Occipital lobe (tissue), 2 donors: ENCODE data around the gene SYNJ2. TPM values are rescaled to one million over a fixed set of nuclear protein-coding genes. Genes with fewer than 3 reads are reported as not detected.
"Not testable (repeated sequence)": the region's sequence is repeated elsewhere in the genome, so short reads cannot be mapped to it uniquely, and the experiment has no call there.

Source experiments
- DNase-seq: peaks from one replicate; lab custom pipeline; 2025; lab: John Stamatoyannopoulos, UW
- total RNA-seq: library from RNA; depleted of rRNA; stranded (reverse); fragments of >200 nt; gene quantifications from one replicate; pipeline ENCODE4 v1.2.3, GENCODE V29; 2014

The SYNJ2 gene
- 7.2 TPM for total RNA-seq

- DNase-seq = peak; percentile 55
Observed at GRCh38 chr6:157981395-157982101, at the start of gene SYNJ2. Gene SYNJ2 (plus strand): TSS chr6:157981863. CDS start chr6:157981962, 99 bp downstream.

- no peak for DNase-seq
Observed at GRCh38 chr6:157935786-157936185, 45.9 kb upstream of the SYNJ2 start.

- DNase-seq = no peak
Observed at GRCh38 chr6:157937318-157937717, 44.3 kb upstream of the SYNJ2 start.

GRCh38 chr6:157937916-157938315, 43.7 kb upstream of the SYNJ2 start:
- no peak for DNase-seq

GRCh38 chr6:157940375-157941036, 41.2 kb upstream of the SYNJ2 start:
- not testable (repeated sequence) for DNase-seq

- peak; percentile 71 for DNase-seq
Observed at GRCh38 chr6:157941101-157941863, 40.4 kb upstream of the SYNJ2 start.

- no peak for DNase-seq
Observed at GRCh38 chr6:157942351-157942750, 39.3 kb upstream of the SYNJ2 start.

GRCh38 chr6:157943249-157943963, 38.3 kb upstream of the SYNJ2 start:
- DNase-seq = no peak

GRCh38 chr6:157943964-157944283, 37.7 kb upstream of the SYNJ2 start:
- DNase-seq = no peak

GRCh38 chr6:157944983-157945931, 36.4 kb upstream of the SYNJ2 start:
- no peak for DNase-seq

- DNase-seq = no peak
Observed at GRCh38 chr6:157946053-157946617, 35.5 kb upstream of the SYNJ2 start.

- no peak for DNase-seq
Observed at GRCh38 chr6:157946865-157947532, 34.7 kb upstream of the SYNJ2 start.

- DNase-seq = not testable (repeated sequence)
Observed at GRCh38 chr6:157950899-157951298, 30.8 kb upstream of the SYNJ2 start.

- no peak for DNase-seq
Observed at GRCh38 chr6:157951828-157952227, 29.8 kb upstream of the SYNJ2 start.

GRCh38 chr6:157952861-157953351, 28.8 kb upstream of the SYNJ2 start:
- no peak for DNase-seq

GRCh38 chr6:157953580-157954091, 28.0 kb upstream of the SYNJ2 start:
- no peak for DNase-seq

- DNase-seq = no peak
Observed at GRCh38 chr6:157954150-157955117, 27.2 kb upstream of the SYNJ2 start.

- no peak for DNase-seq
Observed at GRCh38 chr6:157955675-157956074, 26.0 kb upstream of the SYNJ2 start.
